ENCODE results near the gene PAK1. TPM values are rescaled to one million over a fixed set of nuclear protein-coding genes. Genes with fewer than 3 reads are reported as not detected.
"Not testable (repeated sequence)": the region's sequence is repeated elsewhere in the genome, so short reads cannot be mapped to it uniquely, and the experiment has no call there.

The PAK1 gene
- total RNA-seq, 2 experiments from 2014 or later: 77.2 to 83.6 TPM

DNA sequence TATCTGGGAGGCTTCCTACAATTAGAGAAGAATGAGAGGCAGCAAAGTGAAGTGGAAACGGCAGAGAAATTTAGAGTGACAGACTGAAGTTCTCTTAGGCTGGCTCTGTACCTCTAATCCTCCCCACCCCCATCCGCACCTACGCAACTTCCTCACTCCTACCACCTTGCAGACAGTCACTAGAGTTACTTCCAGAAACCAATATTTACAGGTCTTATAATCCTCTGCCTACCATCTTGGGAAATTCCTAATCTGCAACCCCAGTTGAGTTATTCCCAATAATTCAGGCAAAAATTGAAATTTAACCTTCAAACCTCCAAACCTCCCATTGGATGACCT lies 71.7 kb downstream of the PAK1 start:
- no peak overlapping the region for H3K4me3 Mint-ChIP-seq
- H3K27me3 Mint-ChIP-seq: no peaks in the 10 kb centered on the region
- H3K27ac Mint-ChIP-seq: no peak overlapping the region
- H3K4me1 Mint-ChIP-seq: peaks cover 30% of the 10 kb centered on the region
- DNase-seq (no peak), ATAC-seq (ENCODE audit: low read depth) (no peak)
- peaks cover 33% of the 10 kb centered on the region for H3K36me3 Mint-ChIP-seq
- peaks cover 1% of the 10 kb centered on the region for H3K9me3 Mint-ChIP-seq
- POLR2A ChIA-PET: no interaction called here

DNA sequence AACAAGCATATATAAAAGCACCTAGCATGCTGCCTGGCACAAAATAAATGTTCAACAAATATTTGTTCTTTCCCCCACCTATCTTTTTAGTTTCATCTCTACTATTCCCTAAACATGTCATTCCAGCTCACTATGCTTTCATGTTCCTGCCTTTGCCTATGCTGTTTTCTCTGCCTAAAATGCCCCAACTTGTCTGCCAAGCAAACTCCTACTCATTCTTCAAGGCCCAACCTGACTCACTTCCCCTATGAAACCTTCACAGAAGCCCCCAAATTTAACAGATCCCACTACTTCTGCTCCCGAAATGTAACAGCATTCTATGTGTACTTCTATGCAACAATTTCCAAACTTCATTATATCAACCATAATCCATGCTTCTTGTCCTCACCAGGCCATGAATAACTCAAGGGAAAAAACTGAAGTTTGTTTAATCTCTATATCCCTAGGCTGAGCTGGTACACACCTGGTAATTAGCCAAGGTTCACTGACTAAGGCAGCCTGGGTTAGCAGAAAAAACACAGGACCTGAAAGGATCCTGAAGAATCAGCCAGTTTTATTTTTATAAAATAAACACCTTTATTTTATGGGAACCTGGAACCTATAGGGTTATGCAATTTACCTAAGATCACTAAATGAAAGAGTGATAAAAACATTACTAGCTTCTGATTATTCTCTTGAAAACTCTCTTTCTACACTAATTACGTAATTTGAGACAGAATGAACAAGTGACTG lies 72.2 kb downstream of the PAK1 start:
- H3K36me3 Mint-ChIP-seq: peaks cover 33% of the 10 kb centered on the region
- POLR2A ChIA-PET: no interaction called here

DNA sequence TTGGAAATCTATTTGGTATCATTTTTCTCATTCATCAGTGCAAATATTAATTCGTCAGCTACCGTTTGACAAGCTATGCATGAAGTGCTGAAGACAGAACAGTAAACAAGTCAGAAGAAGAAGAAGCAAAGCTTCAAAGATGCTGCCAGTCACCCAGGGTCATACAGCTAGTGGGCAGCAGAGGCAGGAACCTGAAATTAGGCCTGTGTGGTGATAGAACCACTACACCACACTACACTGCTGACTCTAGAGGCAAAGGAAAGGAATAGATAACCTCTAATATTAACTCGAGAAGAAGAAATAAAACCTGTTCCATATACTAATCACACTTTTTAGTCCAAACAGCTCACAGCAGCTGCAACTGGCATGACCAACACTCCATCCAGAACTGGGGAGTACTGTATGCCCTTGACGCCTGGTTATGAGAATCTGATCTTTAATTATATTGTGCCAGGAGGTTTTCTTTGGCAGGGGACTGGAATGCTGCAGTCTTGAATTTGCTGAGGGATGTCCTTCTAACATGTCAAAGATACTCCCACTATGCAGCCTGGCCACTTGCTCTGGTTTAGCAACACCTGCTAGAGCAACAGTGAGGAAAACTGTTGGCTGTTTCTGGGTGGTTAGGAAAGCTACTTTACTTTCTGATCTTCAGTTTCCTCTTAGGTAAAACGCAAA lies 73.0 kb downstream of the PAK1 start:
- ATAC-seq (ENCODE audit: low read depth): no peak
- H3K9me3 Mint-ChIP-seq: peaks cover 1% of the 10 kb centered on the region
- POLR2A ChIA-PET: no interaction called here

More for the DNA sequence above, 72.2 kb downstream of the PAK1 start:
- no peak for ATAC-seq (ENCODE audit: low read depth)
- peaks cover 1% of the 10 kb centered on the region for H3K9me3 Mint-ChIP-seq
- no peak for DNase-seq
- H3K4me1 Mint-ChIP-seq: peaks cover 28% of the 10 kb centered on the region
- peak overlapping the region; percentile 54 for H3K27ac Mint-ChIP-seq
- no peaks in the 10 kb centered on the region for H3K27me3 Mint-ChIP-seq
- H3K4me3 Mint-ChIP-seq: no peak overlapping the region

DNA sequence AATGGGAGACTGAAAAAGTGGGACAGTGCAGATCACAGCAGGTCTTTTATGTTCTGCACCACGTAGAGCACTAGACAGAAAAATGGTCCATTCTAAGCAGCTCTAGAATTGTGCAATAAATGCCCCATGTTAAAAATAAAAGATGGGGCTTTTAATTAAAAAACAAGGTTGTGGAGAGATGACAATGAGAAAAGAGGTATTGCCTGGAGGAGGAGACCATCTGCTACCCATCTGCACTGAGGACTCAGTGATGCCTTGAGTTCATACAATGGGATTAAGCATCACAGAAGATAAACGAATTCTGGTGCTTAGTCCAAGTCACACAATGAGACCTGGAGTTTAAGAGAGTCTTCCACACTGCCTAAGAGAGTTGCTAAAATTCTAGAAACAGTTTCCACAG lies 73.6 kb downstream of the PAK1 start:
- POLR2A ChIA-PET: no interaction called here
- Mint-ChIP-seq H3K4me3 (no peak overlapping the region), H3K36me3 (peaks cover 33% of the 10 kb centered on the region), H3K4me1 (peaks cover 28% of the 10 kb centered on the region), H3K9me3 (peaks cover 1% of the 10 kb centered on the region), H3K27me3 (no peaks in the 10 kb centered on the region), H3K27ac (no peak overlapping the region)
- DNase-seq: no peak
- ATAC-seq (ENCODE audit: low read depth): no peak

More for the DNA sequence above, 73.0 kb downstream of the PAK1 start:
- peaks cover 33% of the 10 kb centered on the region for H3K36me3 Mint-ChIP-seq
- H3K27ac Mint-ChIP-seq: no peak overlapping the region
- H3K4me3 Mint-ChIP-seq: no peak overlapping the region
- peaks cover 28% of the 10 kb centered on the region for H3K4me1 Mint-ChIP-seq
- H3K27me3 Mint-ChIP-seq: no peaks in the 10 kb centered on the region
- no peak for DNase-seq

DNA sequence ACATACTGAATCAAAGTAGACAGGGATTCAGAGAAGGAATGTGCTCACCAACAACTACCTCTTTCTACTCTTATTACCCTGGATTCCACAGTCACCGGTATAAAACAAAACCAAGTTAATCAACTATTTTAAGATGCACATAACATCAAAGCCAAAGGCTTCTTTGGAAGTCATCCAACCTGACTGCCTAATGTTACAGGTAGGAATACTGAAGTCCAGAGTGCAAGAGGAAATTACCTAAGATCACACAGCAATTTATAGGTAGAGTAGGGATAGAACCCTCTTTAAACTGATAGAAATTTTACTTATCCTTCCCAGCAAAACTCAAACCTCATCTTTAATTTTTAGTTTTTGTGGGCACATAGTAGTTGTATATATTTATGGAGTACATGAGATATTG lies 76.3 kb downstream of the PAK1 start:
- ATAC-seq (ENCODE audit: low read depth): no peak
- peaks cover 22% of the 10 kb centered on the region for H3K36me3 Mint-ChIP-seq

DNA sequence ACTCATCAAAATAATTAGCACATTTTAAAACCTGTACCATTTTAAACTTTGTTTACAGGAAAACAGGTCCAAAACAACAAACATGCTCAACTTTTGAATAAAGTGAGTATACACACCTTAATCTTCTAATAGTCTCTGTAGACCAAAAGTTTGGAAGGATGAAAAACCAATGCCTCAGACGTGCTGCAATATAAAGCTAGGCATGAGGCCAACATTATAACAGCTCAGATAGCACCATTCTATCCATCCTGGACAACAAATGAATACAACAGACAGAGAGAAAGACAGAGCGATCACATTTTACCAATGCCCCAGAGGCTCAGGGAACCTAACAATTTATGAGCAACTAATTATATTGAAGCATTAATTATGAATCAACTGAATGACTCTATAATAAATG lies 77.0 kb downstream of the PAK1 start:
- no peak for ATAC-seq (ENCODE audit: low read depth)
- peaks cover 11% of the 10 kb centered on the region for H3K4me1 Mint-ChIP-seq
- no peaks in the 10 kb centered on the region for H3K27me3 Mint-ChIP-seq
- peaks cover 20% of the 10 kb centered on the region for H3K36me3 Mint-ChIP-seq
- POLR2A ChIA-PET: no interaction called here
- no peak overlapping the region for H3K4me3 Mint-ChIP-seq
- no peak overlapping the region for H3K27ac Mint-ChIP-seq
- no peak for DNase-seq
- peaks cover 1% of the 10 kb centered on the region for H3K9me3 Mint-ChIP-seq

More for the DNA sequence above, 76.3 kb downstream of the PAK1 start:
- peaks cover 16% of the 10 kb centered on the region for H3K4me1 Mint-ChIP-seq
- H3K9me3 Mint-ChIP-seq: peaks cover 1% of the 10 kb centered on the region
- DNase-seq: no peak
- H3K27ac Mint-ChIP-seq: no peak overlapping the region
- POLR2A ChIA-PET: no interaction called here
- H3K4me3 Mint-ChIP-seq: no peak overlapping the region
- no peaks in the 10 kb centered on the region for H3K27me3 Mint-ChIP-seq

DNA sequence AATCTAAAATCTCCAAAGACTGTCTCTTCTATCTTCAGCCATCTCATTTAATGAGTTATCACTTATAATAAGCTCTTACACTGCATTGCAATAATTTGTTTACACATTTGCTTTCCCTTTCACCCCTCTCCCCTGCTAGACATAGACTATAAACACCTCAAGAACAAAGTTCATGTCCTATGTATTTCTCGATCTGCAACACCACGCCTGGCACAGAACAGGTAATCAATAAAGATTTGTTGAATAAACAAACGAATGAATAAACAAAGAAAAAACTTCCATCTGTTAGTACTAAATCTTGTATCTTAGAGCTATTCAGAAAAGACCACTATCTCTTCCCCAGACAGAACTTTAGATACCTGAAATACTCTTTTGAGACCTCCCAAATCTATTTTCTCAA lies 77.6 kb downstream of the PAK1 start:
- H3K4me3 Mint-ChIP-seq: no peak overlapping the region
- H3K9me3 Mint-ChIP-seq: peaks cover 1% of the 10 kb centered on the region
- DNase-seq (no peak), ATAC-seq (ENCODE audit: low read depth) (no peak)
- H3K36me3 Mint-ChIP-seq: peaks cover 20% of the 10 kb centered on the region
- POLR2A ChIA-PET: no interaction called here
- no peaks in the 10 kb centered on the region for H3K27me3 Mint-ChIP-seq
- H3K27ac Mint-ChIP-seq: no peak overlapping the region
- peaks cover 6% of the 10 kb centered on the region for H3K4me1 Mint-ChIP-seq

DNA sequence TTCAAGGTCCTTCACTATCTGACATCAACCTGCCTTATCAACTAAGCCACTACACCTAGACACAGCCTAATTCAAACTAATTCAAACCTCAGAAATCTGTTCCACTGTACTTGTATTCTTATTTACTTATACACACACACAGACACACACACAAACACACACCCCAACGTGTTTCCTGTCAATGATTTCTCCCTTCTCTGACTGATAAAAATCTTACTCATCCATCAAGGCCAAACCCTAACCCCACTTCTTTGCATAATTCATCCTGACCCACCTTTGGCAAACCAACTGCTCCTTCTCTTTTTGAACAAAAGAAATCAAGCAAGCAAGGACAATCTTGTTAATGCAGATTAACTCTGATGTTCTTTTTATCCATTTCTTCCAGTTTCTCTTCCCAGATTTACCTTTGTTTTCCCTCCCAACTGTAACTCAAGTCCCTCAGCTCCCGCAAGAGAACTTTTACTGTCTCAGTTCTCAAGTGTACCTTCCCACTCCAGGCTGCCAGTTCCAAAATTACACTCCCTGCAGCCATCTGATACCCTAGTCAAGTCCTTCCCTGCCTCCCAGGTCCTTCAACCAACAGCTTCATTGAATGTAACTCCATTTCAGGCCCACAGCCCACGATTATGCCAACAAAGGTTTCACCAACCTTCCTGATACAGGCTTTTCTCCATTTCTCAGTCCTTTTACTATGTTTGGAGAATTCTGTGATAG lies 78.3 kb downstream of the PAK1 start:
- H3K9me3 Mint-ChIP-seq: peaks cover 1% of the 10 kb centered on the region
- H3K4me3 Mint-ChIP-seq: no peak overlapping the region
- H3K36me3 Mint-ChIP-seq: peaks cover 26% of the 10 kb centered on the region
- no peak for ATAC-seq (ENCODE audit: low read depth)
- H3K27ac Mint-ChIP-seq: no peak overlapping the region
- no peak for DNase-seq
- H3K27me3 Mint-ChIP-seq: no peaks in the 10 kb centered on the region
- H3K4me1 Mint-ChIP-seq: peaks cover 2% of the 10 kb centered on the region
- POLR2A ChIA-PET: no interaction called here

DNA sequence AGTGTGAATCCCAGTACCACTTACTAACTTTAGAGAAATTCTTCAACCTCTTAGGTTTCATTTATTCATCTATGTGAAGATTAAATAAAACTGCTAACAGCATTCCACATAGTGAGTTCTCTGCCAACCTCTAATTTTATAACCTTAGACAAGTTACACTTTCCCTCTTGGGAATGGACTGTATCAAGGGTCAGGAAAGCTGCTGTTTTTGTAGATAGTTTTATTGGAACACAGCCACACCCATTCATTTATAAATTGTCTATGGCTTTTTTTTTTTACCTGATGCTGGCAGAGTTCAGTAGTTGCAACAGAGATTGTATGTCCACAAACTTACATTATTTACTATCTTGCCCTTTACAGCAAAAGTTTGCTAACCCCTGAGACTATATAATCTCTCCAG lies 81.1 kb downstream of the PAK1 start:
- H3K4me3 Mint-ChIP-seq: no peak overlapping the region
- no peaks in the 10 kb centered on the region for H3K9me3 Mint-ChIP-seq
- H3K36me3 Mint-ChIP-seq: peaks cover 26% of the 10 kb centered on the region
- no peak overlapping the region for H3K27ac Mint-ChIP-seq
- H3K4me1 Mint-ChIP-seq: peaks cover 7% of the 10 kb centered on the region
- ATAC-seq (ENCODE audit: low read depth) (no peak), DNase-seq (no peak)
- POLR2A ChIA-PET: no interaction called here
- H3K27me3 Mint-ChIP-seq: no peaks in the 10 kb centered on the region

DNA sequence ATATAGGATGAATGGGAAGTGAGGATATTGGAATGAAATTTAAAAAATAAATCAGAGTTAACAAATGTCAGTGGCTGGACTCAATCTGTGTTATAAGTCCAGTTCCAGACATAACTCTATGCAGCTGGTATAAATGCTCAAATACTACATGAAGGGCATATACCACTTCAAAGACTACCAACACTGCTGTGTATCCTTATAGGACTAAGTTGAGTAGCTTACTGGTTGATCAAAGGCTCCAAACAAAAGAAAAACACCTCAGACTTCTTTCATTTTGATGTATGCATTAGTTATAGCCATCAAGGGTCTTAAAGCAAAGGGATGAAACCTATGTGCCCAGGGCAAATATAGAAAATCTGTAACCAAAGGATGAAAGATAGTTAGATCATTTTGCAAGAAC lies 86.2 kb downstream of the PAK1 start:
- DNase-seq (no peak), ATAC-seq (ENCODE audit: low read depth) (no peak)
- H3K4me3 Mint-ChIP-seq: no peak overlapping the region
- H3K4me1 Mint-ChIP-seq: peaks cover 11% of the 10 kb centered on the region
- no peaks in the 10 kb centered on the region for H3K27me3 Mint-ChIP-seq
- POLR2A ChIA-PET: no interaction called here
- H3K36me3 Mint-ChIP-seq: peaks cover 40% of the 10 kb centered on the region
- no peak overlapping the region for H3K27ac Mint-ChIP-seq
- no peaks in the 10 kb centered on the region for H3K9me3 Mint-ChIP-seq

DNA sequence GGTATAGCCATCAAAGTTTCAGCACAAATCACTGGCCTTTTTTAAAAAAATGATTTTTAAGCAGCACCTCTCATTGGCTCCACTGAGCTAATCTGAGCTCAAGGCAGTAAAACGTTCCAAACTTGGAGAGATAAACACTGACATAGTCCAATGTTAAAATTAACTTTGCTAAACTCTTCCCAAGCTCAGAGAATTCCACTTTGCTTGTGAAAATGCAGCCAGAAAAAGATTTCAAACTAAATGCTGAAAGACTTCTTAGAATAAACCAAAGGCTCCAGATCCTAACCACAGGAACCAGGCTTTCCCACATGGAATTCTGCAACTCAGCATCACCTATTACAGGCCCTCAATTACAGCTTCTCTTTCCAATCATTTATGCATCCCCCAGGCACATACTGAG lies 87.7 kb downstream of the PAK1 start:
- no peak overlapping the region for H3K4me3 Mint-ChIP-seq
- no peaks in the 10 kb centered on the region for H3K27me3 Mint-ChIP-seq
- no peaks in the 10 kb centered on the region for H3K9me3 Mint-ChIP-seq
- H3K27ac Mint-ChIP-seq: no peak overlapping the region
- H3K4me1 Mint-ChIP-seq: peaks cover 18% of the 10 kb centered on the region
- DNase-seq (no peak), ATAC-seq (ENCODE audit: low read depth) (no peak)
- H3K36me3 Mint-ChIP-seq: peaks cover 39% of the 10 kb centered on the region
- POLR2A ChIA-PET: no interaction called here

DNA sequence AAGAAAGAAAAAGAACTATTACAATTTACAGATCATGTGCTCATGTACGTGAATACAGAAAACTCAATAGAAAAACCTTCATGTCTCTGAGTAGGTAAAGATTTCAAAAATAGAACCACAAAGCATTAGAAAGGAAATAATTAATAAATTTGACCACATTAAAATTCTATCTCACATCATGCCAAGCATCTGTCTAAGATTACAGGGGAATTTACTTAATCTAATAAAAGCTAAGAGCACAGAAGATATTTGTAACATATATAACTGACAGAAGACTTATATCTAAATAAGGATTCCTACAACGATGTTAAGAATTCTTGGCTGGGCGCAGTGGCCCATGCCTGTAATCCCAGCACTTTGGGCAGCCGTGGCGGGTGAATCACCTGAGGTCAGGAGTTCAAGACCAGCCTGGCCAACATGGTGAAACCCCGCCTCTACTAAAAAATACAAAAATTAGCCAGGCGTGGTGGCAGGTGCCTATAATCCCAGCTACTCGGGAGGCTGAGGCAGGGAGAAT lies 88.6 kb downstream of the PAK1 start:
- H3K4me3 Mint-ChIP-seq; H3K9me3 Mint-ChIP-seq; DNase-seq; ATAC-seq (ENCODE audit: low read depth); POLR2A ChIA-PET; H3K27ac Mint-ChIP-seq; H3K27me3 Mint-ChIP-seq: not testable (repeated sequence)
- H3K4me1 Mint-ChIP-seq: peaks cover 24% of the 10 kb centered on the region
- peaks cover 34% of the 10 kb centered on the region for H3K36me3 Mint-ChIP-seq

DNA sequence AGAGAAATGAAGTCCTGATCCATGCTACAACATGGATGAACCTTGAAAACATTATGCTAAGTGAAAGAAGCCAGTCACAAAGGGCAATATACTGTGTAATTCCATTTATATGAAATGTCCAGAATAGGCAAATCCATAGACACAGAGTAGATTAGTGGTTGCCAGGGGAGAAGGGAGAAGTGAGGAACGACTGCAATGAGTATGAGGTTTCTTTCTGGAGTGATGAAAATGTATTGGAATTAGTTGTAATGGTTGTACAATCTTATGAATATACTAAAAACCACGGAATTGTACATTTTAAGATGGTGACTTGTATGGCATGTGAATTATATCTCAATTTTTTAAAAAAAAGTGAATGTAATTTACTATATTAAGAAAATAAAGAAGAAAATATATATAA lies 89.3 kb downstream of the PAK1 start:
- Mint-ChIP-seq H3K4me1 (peaks cover 24% of the 10 kb centered on the region), H3K27me3 (no peaks in the 10 kb centered on the region), H3K4me3 (no peak overlapping the region), H3K27ac (no peak overlapping the region), H3K9me3 (no peaks in the 10 kb centered on the region), H3K36me3 (peaks cover 38% of the 10 kb centered on the region)
- ATAC-seq (ENCODE audit: low read depth): no peak
- DNase-seq: no peak
- POLR2A ChIA-PET: no interaction called here

DNA sequence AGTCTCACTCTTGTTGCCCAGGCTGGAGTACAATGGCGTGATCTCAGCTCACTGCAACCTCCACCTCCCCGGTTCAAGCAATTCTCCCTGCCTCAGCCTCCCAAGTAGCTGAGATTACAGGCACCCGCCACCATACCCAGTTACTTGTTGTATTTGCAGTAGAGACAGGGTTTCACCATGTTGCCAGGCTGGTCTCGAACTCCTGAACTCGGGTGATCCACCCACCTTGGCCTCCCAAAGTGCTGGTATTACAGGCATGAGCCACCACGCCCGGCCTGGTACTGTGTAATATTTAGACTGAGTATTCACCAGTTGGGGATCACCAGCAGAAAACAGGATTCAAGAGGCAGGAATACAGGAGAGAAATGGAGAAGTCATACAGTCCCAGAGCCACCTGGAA lies 90.5 kb downstream of the PAK1 start:
- Mint-ChIP-seq H3K4me1 (peaks cover 20% of the 10 kb centered on the region), H3K36me3 (peaks cover 41% of the 10 kb centered on the region)
- POLR2A ChIA-PET; ATAC-seq (ENCODE audit: low read depth); H3K27ac Mint-ChIP-seq; DNase-seq; H3K9me3 Mint-ChIP-seq; H3K4me3 Mint-ChIP-seq; H3K27me3 Mint-ChIP-seq: not testable (repeated sequence)
